ENCODE results near the gene RADIL. TPM values are rescaled to one million over a fixed set of nuclear protein-coding genes. Genes with fewer than 3 reads are reported as not detected.

Gene RADIL
- polyA plus RNA-seq, 3 donors, result not detected

DNA sequence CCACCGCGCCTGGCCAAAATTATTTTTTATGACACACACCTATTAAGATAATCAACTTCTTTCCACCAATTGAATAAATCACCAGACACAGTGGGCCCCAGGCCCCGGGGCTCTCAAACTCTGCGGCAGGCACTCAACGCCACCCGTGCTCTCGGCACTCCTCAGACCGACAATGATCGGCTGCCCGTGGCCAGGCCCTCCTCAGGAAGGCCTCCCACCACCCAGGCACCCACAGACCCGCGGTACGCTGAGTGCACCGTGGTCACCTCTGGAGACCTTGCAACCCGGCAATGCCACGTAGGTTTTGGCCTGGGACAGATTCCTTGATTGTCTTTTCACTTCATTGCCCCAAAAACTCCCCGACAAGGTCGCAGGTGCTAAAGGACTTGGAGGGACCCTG lies 6.9 kb downstream of the RADIL start:
- WGBS (ENCODE audit: insufficient coverage), result 97% methylated on average over 16 of the region's 18 CpGs
- no peak overlapping the region for H3K27ac ChIP-seq (ENCODE audit: low read depth in 1 of 2, low read length in 2 of 2)
- H3K79me2 ChIP-seq (ENCODE audit: insufficient read depth, low read length), result no peaks in the 10 kb centered on the region
- no peak for DNase-seq
- H3K4me1 ChIP-seq (ENCODE audit: control insufficient read depth in 1 of 2, insufficient read depth in 2 of 2, low read length in 2 of 2), result no peaks in the 10 kb centered on the region
- TF ChIP-seq, protein P1, sequence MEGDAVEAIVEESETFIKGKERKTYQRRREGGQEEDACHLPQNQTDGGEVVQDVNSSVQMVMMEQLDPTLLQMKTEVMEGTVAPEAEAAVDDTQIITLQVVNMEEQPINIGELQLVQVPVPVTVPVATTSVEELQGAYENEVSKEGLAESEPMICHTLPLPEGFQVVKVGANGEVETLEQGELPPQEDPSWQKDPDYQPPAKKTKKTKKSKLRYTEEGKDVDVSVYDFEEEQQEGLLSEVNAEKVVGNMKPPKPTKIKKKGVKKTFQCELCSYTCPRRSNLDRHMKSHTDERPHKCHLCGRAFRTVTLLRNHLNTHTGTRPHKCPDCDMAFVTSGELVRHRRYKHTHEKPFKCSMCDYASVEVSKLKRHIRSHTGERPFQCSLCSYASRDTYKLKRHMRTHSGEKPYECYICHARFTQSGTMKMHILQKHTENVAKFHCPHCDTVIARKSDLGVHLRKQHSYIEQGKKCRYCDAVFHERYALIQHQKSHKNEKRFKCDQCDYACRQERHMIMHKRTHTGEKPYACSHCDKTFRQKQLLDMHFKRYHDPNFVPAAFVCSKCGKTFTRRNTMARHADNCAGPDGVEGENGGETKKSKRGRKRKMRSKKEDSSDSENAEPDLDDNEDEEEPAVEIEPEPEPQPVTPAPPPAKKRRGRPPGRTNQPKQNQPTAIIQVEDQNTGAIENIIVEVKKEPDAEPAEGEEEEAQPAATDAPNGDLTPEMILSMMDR (IDR thresholded peaks at IDR 0.05), result no peak
- H3K9ac ChIP-seq (ENCODE audit: insufficient read depth, low read length, poor library complexity, severe bottlenecking), result no peak overlapping the region
- intact Hi-C loops (cut with micrococcal nuclease), result no loop called here
- H3K27me3 ChIP-seq (ENCODE audit: control insufficient read depth in 2 of 2, insufficient read depth in 2 of 2, low read length in 2 of 2), result peaks cover 0 to 12% of the 10 kb centered on the region in 2 donors
- H3K4me2 ChIP-seq (replicated peaks; ENCODE audit: extremely low read depth, low read length, poor library complexity, severe bottlenecking), result no peak overlapping the region
- peaks cover 0 to 8% (median 0%) of the 10 kb centered on the region in 7 donors for H3K9me3 Mint-ChIP-seq
- H3K4me3 Mint-ChIP-seq, result no peak overlapping the region
- H3K27ac Mint-ChIP-seq, result no peak overlapping the region
- no peaks in the 10 kb centered on the region for H3K9me3 ChIP-seq (replicated peaks in 1 of 2; ENCODE audit: control insufficient read depth in 1 of 2, insufficient read depth in 1 of 2, low read length in 2 of 2)
- H3K36me3 ChIP-seq (replicated peaks in 1 of 2; ENCODE audit: control insufficient read depth in 1 of 2, insufficient read depth in 2 of 2, low read length in 2 of 2), result no peaks in the 10 kb centered on the region
- H3K27me3 Mint-ChIP-seq (ENCODE audit: low read depth in 3 of 3), result peaks cover 17 to 29% (median 24%) of the 10 kb centered on the region in 3 donors
- no peaks in the 10 kb centered on the region for H4K20me1 ChIP-seq (ENCODE audit: insufficient read depth, low read length)
- H3K4me1 Mint-ChIP-seq, result no peaks in the 10 kb centered on the region
- H3K36me3 Mint-ChIP-seq, result no peaks in the 10 kb centered on the region
- H3K4me3 ChIP-seq (replicated peaks in 1 of 3; ENCODE audit: low read depth in 2 of 3, low read length in 3 of 3), result no peak overlapping the region
- no peak overlapping the region for H2AFZ ChIP-seq (ENCODE audit: insufficient read depth, low read depth, low read length, poor library complexity, severe bottlenecking)

DNA sequence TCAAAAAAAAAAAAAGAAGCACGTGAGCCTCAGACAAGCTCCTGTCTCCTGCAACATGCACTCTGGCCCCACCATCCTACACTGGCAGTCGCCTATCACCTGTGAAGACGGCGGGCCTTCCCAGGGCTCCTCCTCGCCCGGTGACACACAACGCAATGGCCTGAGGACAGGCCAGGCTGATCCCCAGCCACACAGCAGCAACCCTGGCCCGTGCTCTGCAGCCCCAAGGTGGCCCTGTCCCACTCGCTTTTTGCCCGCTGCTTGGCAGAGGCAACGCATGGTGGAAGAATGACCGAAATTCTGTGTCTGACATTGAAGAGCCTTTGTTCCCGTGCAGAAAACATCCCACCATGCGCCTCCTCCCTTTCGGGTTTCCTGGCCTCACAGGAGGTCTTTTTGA lies 8.1 kb downstream of the RADIL start:
- WGBS (ENCODE audit: insufficient coverage), result 97% methylated on average over 12 of the region's 15 CpGs
- peaks cover 0 to 18% of the 10 kb centered on the region in 2 donors for H3K27me3 ChIP-seq (ENCODE audit: control insufficient read depth in 2 of 2, insufficient read depth in 2 of 2, low read length in 2 of 2)

More for the DNA sequence above, 8.1 kb downstream of the RADIL start:
- Histone ChIP-seq H3K4me1 (ENCODE audit: control insufficient read depth in 1 of 2, insufficient read depth in 2 of 2, low read length in 2 of 2) (no peaks in the 10 kb centered on the region), H3K27ac (ENCODE audit: low read depth in 1 of 2, low read length in 2 of 2) (no peak overlapping the region), H3K36me3 (replicated peaks in 1 of 2; ENCODE audit: control insufficient read depth in 1 of 2, insufficient read depth in 2 of 2, low read length in 2 of 2) (no peaks in the 10 kb centered on the region), H3K79me2 (ENCODE audit: insufficient read depth, low read length) (no peaks in the 10 kb centered on the region), H3K9ac (ENCODE audit: insufficient read depth, low read length, poor library complexity, severe bottlenecking) (no peak overlapping the region), H4K20me1 (ENCODE audit: insufficient read depth, low read length) (no peaks in the 10 kb centered on the region), H2AFZ (ENCODE audit: insufficient read depth, low read depth, low read length, poor library complexity, severe bottlenecking) (no peak overlapping the region), H3K9me3 (replicated peaks in 1 of 2; ENCODE audit: control insufficient read depth in 1 of 2, insufficient read depth in 1 of 2, low read length in 2 of 2) (no peaks in the 10 kb centered on the region), H3K4me3 (replicated peaks in 1 of 3; ENCODE audit: low read depth in 2 of 3, low read length in 3 of 3) (no peak overlapping the region), H3K4me2 (replicated peaks; ENCODE audit: extremely low read depth, low read length, poor library complexity, severe bottlenecking) (no peak overlapping the region)
- intact Hi-C loops (cut with micrococcal nuclease), result no loop called here
- no peaks in the 10 kb centered on the region for H3K4me1 Mint-ChIP-seq
- TF ChIP-seq, protein P1 (IDR thresholded peaks at IDR 0.05), result no peak
- H3K27ac Mint-ChIP-seq, result no peak overlapping the region
- H3K9me3 Mint-ChIP-seq, result peaks cover 0 to 6% (median 0%) of the 10 kb centered on the region in 7 donors
- no peak overlapping the region for H3K4me3 Mint-ChIP-seq
- DNase-seq, result no peak
- H3K36me3 Mint-ChIP-seq, result no peaks in the 10 kb centered on the region
- H3K27me3 Mint-ChIP-seq (ENCODE audit: low read depth in 3 of 3), result peaks cover 18 to 30% (median 20%) of the 10 kb centered on the region in 3 donors
